ENCODE data around the gene KLRD1.
A peak's percentile ranks its signal among the peaks of the same experiment; 100 is the strongest.
"Not testable (repeated sequence)": the region's sequence is repeated elsewhere in the genome, so short reads cannot be mapped to it uniquely, and the experiment has no call there.

Gene KLRD1

DNA sequence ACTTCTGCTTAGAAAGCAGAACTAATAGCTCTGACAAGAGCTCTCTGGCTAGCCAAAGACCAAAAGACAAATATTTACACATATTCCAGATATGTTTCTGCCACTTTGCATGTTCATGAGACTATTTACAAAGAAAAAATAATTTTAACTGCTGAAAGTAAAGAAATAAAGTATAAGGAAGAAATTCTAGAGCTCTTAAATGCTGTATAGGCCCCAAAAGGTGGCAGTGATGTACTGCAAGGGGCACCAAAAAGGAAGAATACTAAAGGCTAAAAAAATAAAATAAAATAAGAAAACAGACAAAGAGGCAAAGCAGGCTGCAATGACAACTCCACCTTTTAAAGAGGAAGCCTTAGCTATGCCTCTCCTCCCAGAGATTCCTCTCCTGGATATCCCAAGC, 59.2 kb downstream of the KLRD1 start:
- DNase-seq (ENCODE audit: low read depth in 1 of 2, low spot score in 1 of 2), result peak in 1 of 2 experiments; percentile 63
- TF ChIP-seq JUND (IDR thresholded peaks at IDR 0.05; ENCODE audit: low read depth), result no peak
- in situ Hi-C loops (cut with HindIII; ENCODE audit: low pct_unique_long_range_greater_than_20kb, low sequenced_read_pairs), result no loop called here

DNA sequence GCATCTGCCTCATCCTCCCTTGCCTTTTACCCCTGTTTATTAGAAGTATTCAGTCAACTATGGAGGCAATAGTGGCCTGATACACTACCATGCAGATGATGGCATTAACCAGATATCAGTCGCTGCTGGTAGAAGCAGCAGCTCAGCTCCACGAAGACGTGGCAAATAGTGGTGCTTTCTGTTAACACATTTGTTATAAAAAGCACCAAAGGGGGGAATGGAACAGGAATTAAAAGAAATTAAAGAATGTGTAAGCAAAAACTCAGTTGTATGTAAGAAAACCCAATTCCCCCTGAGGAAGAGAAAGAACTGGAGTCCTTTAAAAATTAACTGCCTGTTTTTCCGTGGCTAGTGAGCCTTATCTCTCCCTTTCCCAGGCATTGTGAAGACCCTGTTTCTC, 60.0 kb downstream of the KLRD1 start:
- in situ Hi-C loops (cut with HindIII; ENCODE audit: low pct_unique_long_range_greater_than_20kb, low sequenced_read_pairs); DNase-seq (ENCODE audit: low read depth in 1 of 2, low spot score in 1 of 2): not testable (repeated sequence)

GRCh38 chr12:10368206-10369171, 60.8 kb downstream of the KLRD1 start:
- in situ Hi-C loops (cut with HindIII; ENCODE audit: low pct_unique_long_range_greater_than_20kb, low sequenced_read_pairs), result no loop called here
- DNase-seq (ENCODE audit: low read depth in 1 of 2, low spot score in 1 of 2), result no peak
- no peak for TF ChIP-seq JUND (IDR thresholded peaks at IDR 0.05; ENCODE audit: low read depth)

GRCh38 chr12:10369557-10370415, 62.1 kb downstream of the KLRD1 start:
- no peak for DNase-seq (ENCODE audit: low read depth in 1 of 2, low spot score in 1 of 2)
- no peak for TF ChIP-seq JUND (IDR thresholded peaks at IDR 0.05; ENCODE audit: low read depth)
- in situ Hi-C loops (cut with HindIII; ENCODE audit: low pct_unique_long_range_greater_than_20kb, low sequenced_read_pairs), result no loop called here

DNA sequence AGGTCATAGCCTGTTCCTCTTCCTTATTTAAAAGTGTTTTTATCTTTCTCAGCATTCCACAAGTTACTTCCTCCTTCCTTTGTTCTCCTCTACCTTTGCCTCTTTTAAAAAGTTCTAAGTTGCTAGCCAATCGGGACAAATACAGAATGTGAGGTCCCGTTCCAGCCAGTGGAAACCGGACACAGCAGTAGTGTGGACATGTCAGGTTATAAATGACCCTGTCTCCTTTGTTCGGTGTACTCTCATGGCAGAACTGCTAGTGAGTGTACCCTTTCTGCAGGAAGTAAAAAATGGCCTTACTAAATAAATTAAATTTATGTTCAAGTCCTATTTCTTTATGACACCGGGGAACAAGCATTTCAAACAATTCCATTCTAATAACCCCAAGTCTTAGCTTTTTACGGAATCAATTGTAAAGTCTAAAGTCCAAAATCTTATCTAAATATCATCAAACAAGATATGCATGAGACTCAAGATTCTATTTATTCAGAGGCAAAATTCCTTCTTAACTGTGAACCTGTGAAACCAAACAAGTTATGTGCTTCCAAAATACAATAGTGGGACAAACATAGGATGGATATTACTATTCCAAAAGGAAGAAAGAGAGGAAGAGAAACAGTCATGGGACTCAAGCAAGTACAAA, 64.3 kb downstream of the KLRD1 start:
- DNase-seq (ENCODE audit: low read depth in 1 of 2, low spot score in 1 of 2), result peak in 1 of 2 experiments; percentile 41
- in situ Hi-C loops (cut with HindIII; ENCODE audit: low pct_unique_long_range_greater_than_20kb, low sequenced_read_pairs), result not testable (repeated sequence)

DNA sequence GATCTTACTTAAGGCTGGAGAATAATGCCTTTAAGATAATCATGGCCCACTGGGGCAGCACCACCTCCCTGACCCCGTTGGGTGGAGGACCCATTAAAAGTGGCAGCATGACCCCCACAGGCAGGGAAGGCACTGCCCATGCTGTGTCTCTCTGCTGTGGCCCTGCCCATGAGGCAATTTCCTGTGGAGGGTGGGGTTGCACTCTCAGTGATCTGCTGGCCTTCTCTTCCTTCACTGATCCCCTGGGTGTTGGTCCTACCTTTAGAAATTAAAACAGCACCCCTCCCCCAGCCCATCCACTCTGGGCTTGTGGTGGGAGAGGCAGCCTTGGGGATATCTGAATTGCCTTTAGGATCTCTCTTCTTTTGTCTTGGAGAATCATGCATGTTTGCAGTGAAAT, 64.9 kb downstream of the KLRD1 start:
- DNase-seq (ENCODE audit: low read depth in 1 of 2, low spot score in 1 of 2), result no peak
- in situ Hi-C loops (cut with HindIII; ENCODE audit: low pct_unique_long_range_greater_than_20kb, low sequenced_read_pairs), result no loop called here
- TF ChIP-seq JUND (IDR thresholded peaks at IDR 0.05; ENCODE audit: low read depth), result no peak

DNA sequence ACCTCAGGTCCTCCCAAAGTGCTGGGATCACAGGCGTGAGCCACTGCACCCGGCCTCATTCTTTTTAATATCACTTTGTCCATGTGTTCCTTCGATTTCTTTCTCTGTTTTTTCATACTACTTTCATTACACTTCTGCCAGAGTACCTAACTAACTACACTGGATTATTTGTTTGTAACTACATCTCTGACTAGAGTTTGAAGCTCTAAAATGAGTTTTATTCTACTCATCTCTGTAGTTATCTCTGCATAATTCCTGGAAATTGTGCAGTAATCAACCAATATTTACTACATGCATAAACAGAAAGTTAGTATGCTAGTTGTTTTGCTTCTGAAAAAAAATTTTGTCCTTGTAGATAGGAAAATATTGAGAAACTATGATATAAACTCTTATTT, 67.0 kb downstream of the KLRD1 start:
- in situ Hi-C loops (cut with HindIII; ENCODE audit: low pct_unique_long_range_greater_than_20kb, low sequenced_read_pairs), result no loop called here
- TF ChIP-seq JUND (IDR thresholded peaks at IDR 0.05; ENCODE audit: low read depth), result no peak
- no peak for DNase-seq (ENCODE audit: low read depth in 1 of 2, low spot score in 1 of 2)

DNA sequence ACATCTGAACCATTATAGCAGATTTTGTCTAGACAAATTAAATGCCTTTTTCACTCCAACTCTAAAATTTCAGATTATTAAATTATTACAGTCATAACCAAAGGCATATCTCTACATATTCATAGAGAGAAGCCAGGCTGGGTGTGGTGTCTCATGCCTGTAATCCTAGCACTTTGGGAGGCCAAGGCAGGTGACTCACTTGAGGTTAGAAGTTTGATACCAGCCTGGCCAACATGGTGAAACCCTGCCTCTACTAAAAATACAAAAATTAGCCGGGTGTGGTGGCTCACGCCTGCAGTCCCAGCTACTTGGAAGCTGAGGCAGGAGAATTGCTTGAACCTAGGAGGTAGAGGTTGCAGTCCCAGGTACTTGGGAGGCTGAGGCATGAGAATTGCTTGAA, 71.1 kb downstream of the KLRD1 start:
- in situ Hi-C loops (cut with HindIII; ENCODE audit: low pct_unique_long_range_greater_than_20kb, low sequenced_read_pairs), result not testable (repeated sequence)

More for the DNA sequence above, 71.1 kb downstream of the KLRD1 start:
- not testable (repeated sequence) for DNase-seq (ENCODE audit: low read depth in 1 of 2, low spot score in 1 of 2)
